ENCODE data around the gene BACH2.

- TF ChIP-seq POLR2AphosphoS5 (IDR thresholded peaks at IDR 0.05; ENCODE audit: low read depth, low read length): no peak
- TF ChIP-seq SIN3A (IDR thresholded peaks at IDR 0.05; ENCODE audit: borderline replicate concordance, insufficient read depth, low read length): no peak
- no peak for TF ChIP-seq REST (IDR thresholded peaks at IDR 0.05; ENCODE audit: insufficient read depth in 1 of 2, low read depth in 2 of 2, low read length in 2 of 2)
Measured at GRCh38 chr6:90087106-90087833, 209.4 kb downstream of the BACH2 start.

Measured in PFSK-1 (cell line).